ENCODE results near the gene POLA2.

Gene POLA2

DNA sequence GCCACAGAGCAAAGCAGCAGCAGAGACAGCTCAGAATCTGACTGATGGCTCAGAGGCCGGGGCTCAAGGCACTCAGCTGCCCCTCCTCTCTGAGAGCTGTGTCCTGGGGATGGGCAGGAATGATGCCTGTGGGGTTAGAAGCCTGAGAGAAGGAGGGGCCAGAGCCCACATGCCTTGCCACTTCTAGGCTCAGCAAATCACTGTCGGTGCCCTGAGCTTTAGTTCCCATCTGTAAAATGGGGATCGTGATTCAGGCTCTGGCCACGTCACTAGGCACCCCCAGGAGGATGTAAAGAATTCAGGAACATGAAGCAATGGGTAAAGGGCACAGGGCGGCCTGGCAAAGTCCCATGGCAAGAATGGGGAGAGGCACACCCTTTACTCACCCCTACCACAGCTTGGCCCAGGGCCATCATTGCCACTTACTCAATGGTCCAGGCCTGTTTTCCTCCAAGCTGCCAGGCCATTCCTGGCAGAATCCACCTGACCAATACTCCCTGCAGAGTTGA lies 49.5 kb downstream of the POLA2 start:
- TF ChIP-seq, protein P1, sequence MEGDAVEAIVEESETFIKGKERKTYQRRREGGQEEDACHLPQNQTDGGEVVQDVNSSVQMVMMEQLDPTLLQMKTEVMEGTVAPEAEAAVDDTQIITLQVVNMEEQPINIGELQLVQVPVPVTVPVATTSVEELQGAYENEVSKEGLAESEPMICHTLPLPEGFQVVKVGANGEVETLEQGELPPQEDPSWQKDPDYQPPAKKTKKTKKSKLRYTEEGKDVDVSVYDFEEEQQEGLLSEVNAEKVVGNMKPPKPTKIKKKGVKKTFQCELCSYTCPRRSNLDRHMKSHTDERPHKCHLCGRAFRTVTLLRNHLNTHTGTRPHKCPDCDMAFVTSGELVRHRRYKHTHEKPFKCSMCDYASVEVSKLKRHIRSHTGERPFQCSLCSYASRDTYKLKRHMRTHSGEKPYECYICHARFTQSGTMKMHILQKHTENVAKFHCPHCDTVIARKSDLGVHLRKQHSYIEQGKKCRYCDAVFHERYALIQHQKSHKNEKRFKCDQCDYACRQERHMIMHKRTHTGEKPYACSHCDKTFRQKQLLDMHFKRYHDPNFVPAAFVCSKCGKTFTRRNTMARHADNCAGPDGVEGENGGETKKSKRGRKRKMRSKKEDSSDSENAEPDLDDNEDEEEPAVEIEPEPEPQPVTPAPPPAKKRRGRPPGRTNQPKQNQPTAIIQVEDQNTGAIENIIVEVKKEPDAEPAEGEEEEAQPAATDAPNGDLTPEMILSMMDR (IDR thresholded peaks at IDR 0.05; ENCODE audit: low read depth, low read length), result no peak

DNA sequence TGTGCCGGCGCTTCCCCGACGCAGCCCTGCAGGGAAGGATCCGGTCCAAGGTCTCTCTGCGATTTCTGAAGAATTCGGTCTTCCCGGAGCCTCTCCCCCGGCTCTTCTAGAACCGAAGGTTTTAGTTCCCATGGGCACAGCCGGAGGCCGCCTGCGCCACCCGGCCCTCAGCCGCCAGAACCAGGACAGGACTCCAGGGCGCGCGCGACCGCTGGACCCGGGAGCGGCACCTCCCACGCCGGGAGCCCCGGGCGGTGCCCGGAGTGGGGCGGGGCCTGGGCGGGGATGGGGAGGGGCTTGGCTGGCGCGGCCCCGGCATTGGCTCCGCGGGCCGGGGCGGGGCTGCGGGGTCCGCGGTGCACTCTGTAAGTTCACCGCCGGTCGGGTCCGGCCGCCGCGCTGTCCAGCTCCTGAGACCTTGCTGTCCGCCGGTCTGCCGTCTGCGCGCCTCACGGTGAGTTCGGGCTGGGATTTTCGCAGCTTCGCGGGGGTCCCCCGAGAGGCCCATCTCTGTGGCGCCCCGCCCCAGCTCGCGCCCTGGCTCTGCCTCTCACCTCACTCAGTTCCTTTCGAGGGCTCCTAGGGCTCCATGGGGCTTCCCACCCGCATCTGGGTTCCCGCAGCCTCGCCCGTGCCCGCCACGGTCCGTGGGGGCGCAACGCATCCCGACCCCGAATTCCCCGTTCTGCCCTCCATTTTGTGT lies 52.9 kb downstream of the POLA2 start, which contains the start of gene CDC42EP2:
TSS of gene CDC42EP2 (plus strand) at position 366 of the 703 bp plus-strand sequence. CDS start 6,033 bp downstream, outside the sequence.
- TF ChIP-seq, protein P1 (IDR thresholded peaks at IDR 0.05; ENCODE audit: low read depth, low read length), result no peak; the same call in 1 of the 2 replicates
- DNase-seq (ENCODE audit: extremely low read depth, low read depth), result peak; percentile 65

More for the DNA sequence above, 49.5 kb downstream of the POLA2 start:
- DNase-seq (ENCODE audit: extremely low read depth, low read depth), result no peak

DNA sequence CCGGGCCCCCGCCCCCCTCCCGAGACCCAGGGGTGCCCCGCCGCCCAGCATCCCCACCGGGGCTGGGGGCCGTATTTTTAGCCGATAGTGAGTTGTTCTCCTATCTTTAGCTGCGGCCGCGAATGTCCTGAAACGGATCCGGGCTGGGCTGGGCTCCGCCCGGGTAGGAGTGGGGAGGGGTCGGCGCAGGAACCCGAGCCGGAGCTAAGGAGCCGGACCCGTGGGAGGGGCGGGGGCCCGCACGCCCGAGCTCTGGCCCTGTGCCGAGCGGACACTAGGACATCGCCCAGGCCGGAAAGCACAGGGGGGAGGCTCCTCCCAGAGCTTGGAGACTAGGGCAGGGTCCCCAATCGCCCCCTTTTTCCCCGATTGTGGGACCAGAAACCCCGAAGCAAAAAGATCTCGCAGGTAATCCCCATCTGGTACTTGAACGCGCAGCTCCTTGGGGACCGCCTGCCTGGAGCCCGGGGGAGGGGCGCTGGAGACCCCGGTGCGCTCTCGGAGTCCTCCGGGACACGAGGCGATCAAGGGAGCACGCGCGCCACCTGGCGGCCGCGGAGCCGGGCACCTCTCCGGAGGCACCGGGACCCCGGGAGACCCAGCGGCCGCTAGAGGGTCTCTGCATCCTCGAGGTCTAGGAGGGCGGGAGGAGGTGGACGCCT lies 53.6 kb downstream of the POLA2 start:
- DNase-seq (ENCODE audit: extremely low read depth, low read depth), result peak; percentile 52
- TF ChIP-seq, protein P1 (IDR thresholded peaks at IDR 0.05; ENCODE audit: low read depth, low read length), result peak; percentile 90

DNA sequence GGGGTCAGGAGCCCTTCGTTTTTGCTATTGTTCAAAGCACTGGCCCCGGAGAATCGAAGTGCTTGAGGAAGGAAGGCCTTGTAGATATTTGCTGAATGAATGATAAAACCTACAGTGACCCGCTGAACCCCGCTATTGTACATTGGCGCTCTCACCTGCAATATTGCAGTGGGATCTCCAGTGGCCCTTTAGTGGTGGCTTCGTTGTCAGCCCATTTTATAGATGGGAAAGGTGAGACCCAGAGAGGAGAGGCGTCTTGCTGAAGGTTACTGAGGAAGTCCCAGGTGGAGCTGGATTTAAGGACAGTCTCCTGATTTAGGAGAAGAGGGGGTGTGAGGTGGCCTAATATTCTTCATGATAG lies 54.1 kb downstream of the POLA2 start:
- no peak for DNase-seq (ENCODE audit: extremely low read depth, low read depth)
- TF ChIP-seq, protein P1 (IDR thresholded peaks at IDR 0.05; ENCODE audit: low read depth, low read length), result no peak

- DNase-seq (ENCODE audit: extremely low read depth, low read depth), result peak; percentile 99
- TF ChIP-seq, protein P1 (IDR thresholded peaks at IDR 0.05; ENCODE audit: low read depth, low read length), result no peak
These were observed 54.7 kb downstream of the POLA2 start for GRCh38 chr11:65316227-65317024.

GRCh38 chr11:65317025-65317786 lies 55.4 kb downstream of the POLA2 start:
- TF ChIP-seq, protein P1 (IDR thresholded peaks at IDR 0.05; ENCODE audit: low read depth, low read length), result no peak; the same call in 1 of the 2 replicates
- DNase-seq (ENCODE audit: extremely low read depth, low read depth), result peak; percentile 85
